ENCODE measurements around the gene HCN1.
A peak's percentile ranks its signal among the peaks of the same experiment; 100 is the strongest.

HCN1 gene

GRCh38 chr5:45696206-45696836 is at the start of gene HCN1:
Gene HCN1, minus strand, starts transcription at chr5:45696380.
- peak; percentile 61 for DNase-seq

GRCh38 chr5:45741110-45741509 is 44.9 kb upstream of the HCN1 start:
- DNase-seq, result no peak

- no peak for DNase-seq
Measured at GRCh38 chr5:45737153-45737552, 41.0 kb upstream of the HCN1 start.

- no peak for DNase-seq
Measured at GRCh38 chr5:45725537-45725936, 29.4 kb upstream of the HCN1 start.

GRCh38 chr5:45697201-45697600 is 1.0 kb upstream of the HCN1 start:
- DNase-seq, result no peak

GRCh38 chr5:45695804-45696156 is 400 bp downstream of the HCN1 start:
- DNase-seq, result no peak

- DNase-seq, result no peak
Measured at GRCh38 chr5:45694971-45695803, 993 bp downstream of the HCN1 start.

GRCh38 chr5:45694255-45694814 is 1.8 kb downstream of the HCN1 start:
- peak; percentile 3 for DNase-seq

GRCh38 chr5:45692481-45692880 is 3.7 kb downstream of the HCN1 start:
- no peak for DNase-seq

GRCh38 chr5:45691656-45692055 is 4.5 kb downstream of the HCN1 start:
- DNase-seq, result no peak

GRCh38 chr5:45687701-45688100 is 8.5 kb downstream of the HCN1 start:
- DNase-seq, result no peak

- DNase-seq, result no peak
Measured at GRCh38 chr5:45686620-45687019, 9.6 kb downstream of the HCN1 start.

GRCh38 chr5:45684118-45684517 is 12.1 kb downstream of the HCN1 start:
- DNase-seq, result no peak

- DNase-seq, result no peak
Measured at GRCh38 chr5:45680950-45681349, 15.2 kb downstream of the HCN1 start.

- DNase-seq, result no peak
Measured at GRCh38 chr5:45677524-45677923, 18.7 kb downstream of the HCN1 start.

- no peak for DNase-seq
Measured at GRCh38 chr5:45672271-45672670, 23.9 kb downstream of the HCN1 start.

- DNase-seq, result no peak
Measured at GRCh38 chr5:45648744-45649143, 47.4 kb downstream of the HCN1 start.

GRCh38 chr5:45643056-45643455 is 53.1 kb downstream of the HCN1 start:
- no peak for DNase-seq

GRCh38 chr5:45642370-45642769 is 53.8 kb downstream of the HCN1 start:
- DNase-seq, result no peak

- DNase-seq, result peak; percentile 19
Measured at GRCh38 chr5:45639040-45639439, 57.1 kb downstream of the HCN1 start.

GRCh38 chr5:45627076-45627656 is 69.0 kb downstream of the HCN1 start:
- no peak for DNase-seq

GRCh38 chr5:45623832-45624231 is 72.3 kb downstream of the HCN1 start:
- DNase-seq, result no peak

GRCh38 chr5:45622365-45622764 is 73.8 kb downstream of the HCN1 start:
- DNase-seq, result no peak

- DNase-seq, result no peak
Measured at GRCh38 chr5:45617859-45618416, 78.2 kb downstream of the HCN1 start.
